ENCODE measurements around the gene STPG4.

The STPG4 gene

GRCh38 chr2:47098953-47099352 lies 56.2 kb downstream of the STPG4 start:
- no peak overlapping the region for H3K4me3 Mint-ChIP-seq
- no peaks in the 10 kb centered on the region for H3K4me1 Mint-ChIP-seq (ENCODE audit: low read depth)
- H3K9me3 Mint-ChIP-seq: no peaks in the 10 kb centered on the region
- no peak for DNase-seq (ENCODE audit: low spot score)
- peaks cover 4% of the 10 kb centered on the region for H3K27me3 Mint-ChIP-seq (ENCODE audit: low read depth)
- H3K27ac Mint-ChIP-seq: no peak overlapping the region
- no peaks in the 10 kb centered on the region for H3K36me3 Mint-ChIP-seq (ENCODE audit: low read depth)

DNA sequence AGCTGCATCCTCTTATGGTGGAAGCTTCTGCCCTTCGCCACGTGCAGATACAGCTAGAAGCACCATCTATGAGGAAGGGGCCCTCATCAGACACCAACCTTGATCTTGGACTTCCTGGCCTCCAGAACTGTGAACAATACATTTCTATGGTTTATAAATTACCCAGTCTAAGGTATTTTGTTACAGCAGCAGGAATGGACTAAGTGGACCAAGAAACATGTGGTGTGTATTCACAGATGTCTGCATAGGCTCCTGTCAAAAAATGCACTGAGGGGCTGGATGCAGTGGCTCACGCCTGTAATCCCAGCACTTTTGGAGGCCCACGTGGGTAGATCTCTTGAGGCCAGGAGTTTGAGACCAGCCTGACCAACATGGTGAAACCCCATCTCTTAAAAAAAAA lies 57.5 kb downstream of the STPG4 start:
- no peaks in the 10 kb centered on the region for H3K9me3 Mint-ChIP-seq
- no peak for DNase-seq (ENCODE audit: low spot score)
- no peaks in the 10 kb centered on the region for H3K36me3 Mint-ChIP-seq (ENCODE audit: low read depth)
- no peak overlapping the region for H3K4me3 Mint-ChIP-seq
- no peak overlapping the region for H3K27ac Mint-ChIP-seq
- H3K4me1 Mint-ChIP-seq (ENCODE audit: low read depth): no peaks in the 10 kb centered on the region
- H3K27me3 Mint-ChIP-seq (ENCODE audit: low read depth): peaks cover 4% of the 10 kb centered on the region

- Mint-ChIP-seq H3K27me3 (ENCODE audit: low read depth) (peaks cover 4% of the 10 kb centered on the region), H3K36me3 (ENCODE audit: low read depth) (no peaks in the 10 kb centered on the region), H3K4me3 (no peak overlapping the region), H3K27ac (no peak overlapping the region), H3K9me3 (no peaks in the 10 kb centered on the region), H3K4me1 (ENCODE audit: low read depth) (no peaks in the 10 kb centered on the region)
- no peak for DNase-seq (ENCODE audit: low spot score)
Observed at GRCh38 chr2:47096451-47096850, 58.7 kb downstream of the STPG4 start.

- H3K9me3 Mint-ChIP-seq: no peaks in the 10 kb centered on the region
- no peaks in the 10 kb centered on the region for H3K4me1 Mint-ChIP-seq (ENCODE audit: low read depth)
- no peak for DNase-seq (ENCODE audit: low spot score)
- no peaks in the 10 kb centered on the region for H3K36me3 Mint-ChIP-seq (ENCODE audit: low read depth)
- no peak overlapping the region for H3K27ac Mint-ChIP-seq
- no peak overlapping the region for H3K4me3 Mint-ChIP-seq
- peaks cover 3% of the 10 kb centered on the region for H3K27me3 Mint-ChIP-seq (ENCODE audit: low read depth)
Observed at GRCh38 chr2:47095349-47096020, 59.6 kb downstream of the STPG4 start.

DNA sequence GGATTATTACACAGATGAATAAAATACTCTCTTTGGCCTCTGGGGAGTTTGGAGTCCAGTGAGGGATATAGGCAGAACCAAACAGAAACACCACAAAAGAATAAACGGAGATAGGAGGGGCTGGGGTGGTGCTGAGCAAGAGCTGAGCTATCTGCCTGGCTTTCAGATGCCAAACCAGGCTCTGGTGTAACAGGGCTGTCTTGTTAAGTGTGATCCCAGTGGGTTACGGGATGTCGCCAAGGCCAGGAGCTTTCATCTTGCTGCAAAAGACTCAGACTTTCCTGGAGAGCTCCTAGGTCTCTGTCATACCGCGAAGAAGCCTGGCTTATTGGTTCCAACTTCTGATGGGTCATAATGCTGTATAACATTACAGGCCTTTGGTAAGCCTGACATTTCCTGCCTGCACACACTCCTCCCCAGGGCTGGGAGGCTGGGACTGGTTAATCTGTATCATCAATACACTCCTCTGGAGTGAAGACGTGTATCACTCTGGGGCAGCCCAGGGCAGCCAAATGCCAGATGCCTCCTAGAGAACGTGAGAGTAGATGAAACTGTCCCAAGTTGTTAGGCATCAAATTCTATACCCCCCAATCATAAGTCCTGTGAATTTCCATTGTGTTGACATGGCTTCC lies 60.5 kb downstream of the STPG4 start:
- DNase-seq (ENCODE audit: low spot score): no peak
- Mint-ChIP-seq H3K36me3 (ENCODE audit: low read depth) (no peaks in the 10 kb centered on the region), H3K4me1 (ENCODE audit: low read depth) (no peaks in the 10 kb centered on the region), H3K9me3 (no peaks in the 10 kb centered on the region), H3K4me3 (no peak overlapping the region), H3K27me3 (ENCODE audit: low read depth) (peaks cover 5% of the 10 kb centered on the region), H3K27ac (no peak overlapping the region)

GRCh38 chr2:47093626-47094025 lies 61.5 kb downstream of the STPG4 start:
- no peak for DNase-seq (ENCODE audit: low spot score)
- H3K27me3 Mint-ChIP-seq (ENCODE audit: low read depth): peaks cover 5% of the 10 kb centered on the region
- no peaks in the 10 kb centered on the region for H3K4me1 Mint-ChIP-seq (ENCODE audit: low read depth)
- H3K36me3 Mint-ChIP-seq (ENCODE audit: low read depth): no peaks in the 10 kb centered on the region
- H3K9me3 Mint-ChIP-seq: no peaks in the 10 kb centered on the region
- no peak overlapping the region for H3K4me3 Mint-ChIP-seq
- H3K27ac Mint-ChIP-seq: no peak overlapping the region

DNA sequence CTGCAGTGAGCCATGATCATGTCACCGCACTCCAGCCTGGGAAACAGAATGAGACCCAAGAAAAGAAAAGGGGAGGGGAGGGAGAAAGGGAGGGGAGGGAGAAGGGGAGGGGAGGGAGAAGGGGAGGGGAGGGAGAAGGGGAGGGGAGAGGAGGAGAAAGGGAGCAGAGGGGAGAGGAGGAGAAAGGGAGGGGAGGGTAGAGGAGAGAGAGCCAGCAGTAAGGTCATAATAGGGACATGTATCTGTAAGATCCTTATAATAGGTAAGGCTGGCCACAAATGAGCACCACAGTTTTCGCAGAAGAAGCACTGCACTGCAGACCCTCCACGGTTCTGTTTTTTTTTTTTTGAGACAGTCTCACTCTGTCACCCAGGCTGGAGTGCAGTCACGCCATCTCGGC lies 62.6 kb downstream of the STPG4 start:
- H3K4me1 Mint-ChIP-seq (ENCODE audit: low read depth): no peaks in the 10 kb centered on the region
- DNase-seq (ENCODE audit: low spot score): no peak
- H3K27me3 Mint-ChIP-seq (ENCODE audit: low read depth): peaks cover 5% of the 10 kb centered on the region
- H3K4me3 Mint-ChIP-seq: no peak overlapping the region
- no peaks in the 10 kb centered on the region for H3K9me3 Mint-ChIP-seq
- H3K27ac Mint-ChIP-seq: no peak overlapping the region
- no peaks in the 10 kb centered on the region for H3K36me3 Mint-ChIP-seq (ENCODE audit: low read depth)

GRCh38 chr2:47091118-47091517 lies 64.0 kb downstream of the STPG4 start:
- H3K27ac Mint-ChIP-seq: no peak overlapping the region
- peaks cover 2% of the 10 kb centered on the region for H3K27me3 Mint-ChIP-seq (ENCODE audit: low read depth)
- no peaks in the 10 kb centered on the region for H3K9me3 Mint-ChIP-seq
- no peak for DNase-seq (ENCODE audit: low spot score)
- H3K4me1 Mint-ChIP-seq (ENCODE audit: low read depth): no peaks in the 10 kb centered on the region
- no peaks in the 10 kb centered on the region for H3K36me3 Mint-ChIP-seq (ENCODE audit: low read depth)
- H3K4me3 Mint-ChIP-seq: no peak overlapping the region

GRCh38 chr2:47089083-47089464 lies 66.0 kb downstream of the STPG4 start:
- DNase-seq (ENCODE audit: low spot score): no peak
- Mint-ChIP-seq H3K4me1 (ENCODE audit: low read depth) (no peaks in the 10 kb centered on the region), H3K27ac (no peak overlapping the region), H3K9me3 (no peaks in the 10 kb centered on the region), H3K36me3 (ENCODE audit: low read depth) (no peaks in the 10 kb centered on the region), H3K4me3 (no peak overlapping the region), H3K27me3 (ENCODE audit: low read depth) (peaks cover 2% of the 10 kb centered on the region)

DNA sequence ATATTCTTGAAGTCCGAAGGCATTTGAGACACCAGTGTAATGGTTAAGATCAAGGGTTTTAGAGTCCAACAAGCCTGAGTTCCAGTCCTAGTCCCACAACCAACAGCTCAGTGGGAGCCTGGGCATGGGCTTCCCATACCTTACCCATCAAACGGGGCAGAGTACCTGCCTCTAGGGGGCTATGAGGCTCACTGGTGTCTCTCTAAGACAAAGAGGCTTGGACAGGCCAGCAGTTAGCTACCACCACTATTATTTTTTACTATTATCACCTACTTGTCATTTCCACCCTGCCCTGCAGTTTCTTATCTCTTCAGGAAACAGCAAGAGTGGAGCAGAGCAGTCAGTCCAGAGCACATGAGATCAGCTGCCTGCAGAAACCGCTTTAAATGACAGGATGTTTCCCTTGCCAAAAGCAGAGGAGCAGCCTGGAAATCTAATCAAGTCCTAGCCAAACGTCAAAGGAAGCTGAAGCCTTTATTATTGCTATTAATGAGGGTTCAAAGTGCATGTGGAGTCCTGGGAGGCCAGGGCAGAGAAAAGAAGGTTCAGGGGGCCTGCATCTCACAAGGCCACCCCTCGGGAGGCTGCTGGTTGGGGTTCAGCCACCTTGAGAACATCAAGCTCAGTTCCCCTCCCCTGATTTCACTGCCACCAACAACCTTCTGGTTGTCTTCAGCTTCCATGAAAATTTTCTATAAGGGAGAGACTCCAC lies 66.6 kb downstream of the STPG4 start:
- peaks cover 2% of the 10 kb centered on the region for H3K27me3 Mint-ChIP-seq (ENCODE audit: low read depth)
- no peaks in the 10 kb centered on the region for H3K36me3 Mint-ChIP-seq (ENCODE audit: low read depth)
- no peaks in the 10 kb centered on the region for H3K4me1 Mint-ChIP-seq (ENCODE audit: low read depth)
- H3K4me3 Mint-ChIP-seq: no peak overlapping the region
- no peaks in the 10 kb centered on the region for H3K9me3 Mint-ChIP-seq
- no peak overlapping the region for H3K27ac Mint-ChIP-seq
- no peak for DNase-seq (ENCODE audit: low spot score)

DNA sequence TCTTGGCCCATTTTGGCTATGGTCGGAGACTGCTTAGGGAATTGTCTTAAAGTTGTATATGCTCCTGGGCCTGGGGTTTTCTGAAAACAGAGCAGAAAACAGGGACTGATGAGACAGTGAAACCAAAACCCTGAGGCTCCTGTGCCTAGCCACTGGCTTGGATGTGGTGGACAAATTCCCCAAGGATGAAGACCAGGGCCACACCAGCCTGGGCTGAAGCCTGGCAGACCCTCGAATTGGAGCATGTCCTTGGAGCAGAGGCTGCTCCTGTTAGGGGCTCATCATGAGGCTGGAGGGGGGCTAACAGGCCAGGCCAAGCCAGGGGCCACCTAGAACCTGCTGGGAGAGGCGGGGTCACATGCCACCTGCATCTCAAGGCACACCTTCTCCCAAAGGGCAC lies 68.1 kb downstream of the STPG4 start:
- no peak overlapping the region for H3K27ac Mint-ChIP-seq
- no peaks in the 10 kb centered on the region for H3K9me3 Mint-ChIP-seq
- H3K4me1 Mint-ChIP-seq (ENCODE audit: low read depth): no peaks in the 10 kb centered on the region
- H3K4me3 Mint-ChIP-seq: no peak overlapping the region
- no peaks in the 10 kb centered on the region for H3K36me3 Mint-ChIP-seq (ENCODE audit: low read depth)
- H3K27me3 Mint-ChIP-seq (ENCODE audit: low read depth): peaks cover 2% of the 10 kb centered on the region
- no peak for DNase-seq (ENCODE audit: low spot score)

DNA sequence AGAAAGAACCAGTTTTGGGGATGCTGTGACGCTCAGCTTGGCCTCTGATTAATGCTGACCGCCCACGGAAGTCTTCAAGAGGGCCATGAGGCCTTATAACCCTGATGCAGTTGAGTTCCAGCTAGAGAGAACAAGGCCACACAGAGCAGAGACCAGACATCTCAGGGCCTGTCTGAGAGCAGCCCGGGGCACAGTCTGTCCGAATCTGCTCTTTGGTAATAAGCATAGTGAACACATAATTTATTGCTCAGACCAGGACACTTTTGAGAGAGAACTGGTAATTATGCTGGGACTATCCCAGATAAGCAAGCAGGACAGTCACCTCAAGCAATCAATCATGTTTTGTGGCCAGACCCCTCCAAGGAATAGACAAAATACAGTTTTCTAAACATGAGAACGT lies 68.5 kb downstream of the STPG4 start:
- H3K4me3 Mint-ChIP-seq: no peak overlapping the region
- peaks cover 2% of the 10 kb centered on the region for H3K27me3 Mint-ChIP-seq (ENCODE audit: low read depth)
- no peak overlapping the region for H3K27ac Mint-ChIP-seq
- H3K4me1 Mint-ChIP-seq (ENCODE audit: low read depth): no peaks in the 10 kb centered on the region
- no peaks in the 10 kb centered on the region for H3K9me3 Mint-ChIP-seq
- H3K36me3 Mint-ChIP-seq (ENCODE audit: low read depth): no peaks in the 10 kb centered on the region
- DNase-seq (ENCODE audit: low spot score): no peak

DNA sequence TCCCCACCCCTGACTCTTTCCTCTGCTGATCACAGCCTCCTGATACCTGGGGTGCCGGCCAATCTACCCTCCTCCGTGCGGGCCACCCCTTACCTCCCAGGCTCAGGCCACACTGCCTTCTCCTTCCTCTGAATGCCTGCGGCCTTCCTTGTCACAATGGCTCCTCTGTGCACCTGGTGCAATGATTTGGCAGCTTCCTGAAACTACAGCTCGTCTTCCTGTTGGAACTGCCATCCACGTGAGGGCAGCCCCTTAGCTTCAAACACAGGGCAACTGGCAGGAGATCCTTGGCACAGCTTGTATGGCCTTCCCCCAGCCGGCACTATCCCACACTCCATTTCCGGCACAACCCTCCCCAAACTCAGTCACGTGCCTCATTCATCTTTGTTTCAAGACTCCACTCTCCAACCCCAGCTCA lies 69.0 kb downstream of the STPG4 start:
- Mint-ChIP-seq H3K9me3 (no peaks in the 10 kb centered on the region), H3K27me3 (ENCODE audit: low read depth) (peaks cover 2% of the 10 kb centered on the region), H3K4me3 (no peak overlapping the region), H3K4me1 (ENCODE audit: low read depth) (no peaks in the 10 kb centered on the region), H3K36me3 (ENCODE audit: low read depth) (no peaks in the 10 kb centered on the region), H3K27ac (no peak overlapping the region)
- DNase-seq (ENCODE audit: low spot score): no peak

DNA sequence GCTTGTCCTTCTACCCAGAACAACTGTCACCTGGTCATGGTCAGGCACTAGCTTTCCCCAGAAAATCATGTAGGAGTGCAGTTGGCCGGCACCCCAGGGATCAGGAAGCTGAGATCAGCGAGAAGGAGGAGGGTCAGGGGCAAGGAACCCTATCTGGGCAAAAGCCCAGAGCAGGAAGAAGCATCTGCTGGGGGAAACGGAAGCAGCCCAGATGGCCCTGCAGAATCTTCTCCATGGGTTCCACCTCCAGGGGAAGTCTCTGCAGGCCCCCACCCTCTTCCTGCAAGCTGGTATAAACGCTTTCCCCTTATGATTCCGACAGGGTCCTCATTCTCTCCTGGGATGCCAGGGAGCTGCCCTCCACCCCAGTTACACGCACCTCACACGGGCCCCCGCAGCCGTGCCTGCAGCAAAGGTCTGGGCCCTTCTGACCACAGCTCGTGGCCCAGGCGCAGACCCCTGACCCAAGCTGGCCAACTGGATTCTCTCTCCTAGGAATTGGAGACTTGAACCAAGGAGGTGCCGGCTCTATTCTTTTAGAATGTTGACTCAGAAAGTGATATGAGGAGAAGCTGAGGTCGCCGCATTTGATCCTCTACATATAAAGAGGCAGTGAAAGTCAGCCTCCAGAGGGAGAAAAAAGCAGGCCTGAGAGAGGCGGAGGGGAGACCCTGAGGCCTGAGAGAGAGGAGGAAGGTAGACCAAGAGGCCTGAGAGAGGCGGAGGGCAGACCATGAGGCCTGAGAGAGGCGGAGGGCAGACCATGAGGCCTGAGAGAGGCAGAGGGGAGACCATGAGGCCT lies 71.0 kb downstream of the STPG4 start:
- H3K27me3 Mint-ChIP-seq (ENCODE audit: low read depth): no peaks in the 10 kb centered on the region
- no peak overlapping the region for H3K4me3 Mint-ChIP-seq
- DNase-seq (ENCODE audit: low spot score): no peak
- H3K27ac Mint-ChIP-seq: peak overlapping the region; percentile 50
- no peaks in the 10 kb centered on the region for H3K36me3 Mint-ChIP-seq (ENCODE audit: low read depth)
- H3K9me3 Mint-ChIP-seq: no peaks in the 10 kb centered on the region
- H3K4me1 Mint-ChIP-seq (ENCODE audit: low read depth): no peaks in the 10 kb centered on the region

Measured in T-helper 2 cell treated with Interferon-gamma antibody and Interleukin-4, amounts not matched to agents 5 μg/mL and 100 μg/mL, for 36 hours (primary cell).